ENCODE data around the gene TEX44. TPM values are rescaled to one million over a fixed set of nuclear protein-coding genes. Genes with fewer than 3 reads are reported as not detected.

Gene TEX44
- total RNA-seq, 4 donors from 2014 or later, result not detected

- no peaks in the 10 kb centered on the region for H3K27me3 ChIP-seq
- no peaks in the 10 kb centered on the region for H3K36me3 ChIP-seq
- TF ChIP-seq CTCF (IDR thresholded peaks at IDR 0.05), result no peak
- no peak for TF ChIP-seq POLR2A (IDR thresholded peaks at IDR 0.05)
- peaks cover 0 to 6% of the 10 kb centered on the region in 2 donors for H3K4me1 ChIP-seq
- no peak overlapping the region for H3K4me3 ChIP-seq
- no peaks in the 10 kb centered on the region for H3K9me3 ChIP-seq
- no peak overlapping the region for H3K27ac ChIP-seq
- intact Hi-C loops (cut with DNase I; ENCODE audit: low total_unique reads), result loop anchor here (10.0 kb wide), 1 partner anchor 59 kb away; the partner anchor contains the start of gene NMUR1
- no peak for DNase-seq
These were observed 1.0 kb downstream of the TEX44 start for GRCh38 chr2:231593666-231594065.

GRCh38 chr2:231597014-231597611 is 4.4 kb downstream of the TEX44 start:
- Histone ChIP-seq H3K27me3 (no peaks in the 10 kb centered on the region), H3K36me3 (no peaks in the 10 kb centered on the region), H3K4me3 (no peak overlapping the region), H3K9me3 (no peaks in the 10 kb centered on the region), H3K27ac (peak overlapping the region; percentile 41 to 46), H3K4me1 (peaks cover 0 to 6% of the 10 kb centered on the region in 2 donors)
- TF ChIP-seq CTCF (IDR thresholded peaks at IDR 0.05), result no peak
- TF ChIP-seq POLR2A (IDR thresholded peaks at IDR 0.05), result no peak
- peak in 1 of 2 donors; percentile 78 for DNase-seq
- intact Hi-C loops (cut with DNase I; ENCODE audit: low total_unique reads), result loop anchor here (10.0 kb wide), 1 partner anchor 62 kb away; the partner anchor contains the start of gene NMUR1

GRCh38 chr2:231597627-231598026 is 5.0 kb downstream of the TEX44 start:
- DNase-seq, result no peak
- Histone ChIP-seq H3K4me3 (no peak overlapping the region), H3K27me3 (no peaks in the 10 kb centered on the region), H3K36me3 (no peaks in the 10 kb centered on the region), H3K27ac (peak overlapping the region; percentile 41 to 46), H3K4me1 (peaks cover 0 to 6% of the 10 kb centered on the region in 2 donors), H3K9me3 (no peaks in the 10 kb centered on the region)
- TF ChIP-seq POLR2A (IDR thresholded peaks at IDR 0.05), result no peak
- no peak for TF ChIP-seq CTCF (IDR thresholded peaks at IDR 0.05)
- intact Hi-C loops (cut with DNase I; ENCODE audit: low total_unique reads), result loop anchor here (10.0 kb wide), 1 partner anchor 63 kb away; the partner anchor contains the start of gene NMUR1

- no peak for TF ChIP-seq POLR2A (IDR thresholded peaks at IDR 0.05)
- TF ChIP-seq CTCF (IDR thresholded peaks at IDR 0.05), result no peak
- H3K36me3 ChIP-seq, result no peaks in the 10 kb centered on the region
- no peaks in the 10 kb centered on the region for H3K9me3 ChIP-seq
- H3K4me1 ChIP-seq, result peaks cover 6 to 23% of the 10 kb centered on the region in 2 donors
- DNase-seq, result no peak
- no peak overlapping the region for H3K4me3 ChIP-seq
- H3K27ac ChIP-seq, result peak overlapping the region; percentile 63 to 100
- no peaks in the 10 kb centered on the region for H3K27me3 ChIP-seq
- intact Hi-C loops (cut with DNase I; ENCODE audit: low total_unique reads), result no loop called here
These were observed 8.1 kb downstream of the TEX44 start for GRCh38 chr2:231600619-231601355.
